GM19467 (cell line): ENCODE results near the gene PGS1.

Experiments
- ATAC-seq: cut with Tn5 transposase; IDR thresholded peaks from one replicate; pipeline ENCODE4 v1.9.1; 2021; ENCODE audit warnings: mild to moderate bottlenecking, moderate library complexity; ENCODE audit not compliant: unreplicated experiment

Gene PGS1

GRCh38 chr17:78422872-78423588, 44.6 kb downstream of the PGS1 start:
- no peak for ATAC-seq

DNA sequence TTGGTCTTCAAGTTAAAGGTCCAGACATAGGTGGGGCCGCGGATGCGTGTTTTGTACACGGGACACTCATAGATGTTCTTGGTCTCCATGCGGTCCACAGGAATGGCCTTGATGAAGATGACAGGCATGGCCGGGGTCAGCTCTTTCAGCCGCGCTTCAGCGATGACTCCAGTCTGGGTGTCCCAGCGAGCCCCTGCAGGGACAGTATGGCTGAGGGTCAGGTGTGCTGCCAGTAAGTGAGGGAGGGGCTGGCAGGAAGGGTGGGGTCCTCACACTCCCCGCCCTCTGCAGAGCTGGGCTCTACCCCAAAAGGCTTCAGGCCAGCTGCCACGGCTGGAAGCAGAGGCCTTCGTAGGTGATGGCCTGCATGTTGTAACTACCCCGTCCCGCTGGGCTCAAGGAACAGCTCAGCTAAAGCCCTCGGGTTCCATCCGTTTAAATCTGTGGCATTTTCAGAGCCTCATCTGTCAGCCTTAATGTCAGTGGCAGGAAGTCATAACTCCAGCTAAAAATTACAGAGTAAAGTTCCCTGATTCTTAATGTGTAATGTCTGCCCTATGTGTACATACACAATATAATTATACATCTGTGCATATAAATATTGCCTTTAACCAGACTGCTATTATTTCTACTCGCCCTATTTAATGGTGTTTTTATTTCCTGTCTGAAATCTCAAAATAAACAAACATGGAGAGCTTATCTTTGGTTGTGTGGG, 45.7 kb downstream of the PGS1 start:
- no peak for ATAC-seq

GRCh38 chr17:78425429-78425828, 47.0 kb downstream of the PGS1 start:
- no peak for ATAC-seq

- ATAC-seq = no peak
These were observed 47.9 kb downstream of the PGS1 start for GRCh38 chr17:78426293-78426879.

- ATAC-seq = no peak
These were observed 48.7 kb downstream of the PGS1 start for GRCh38 chr17:78427140-78427539.

GRCh38 chr17:78428025-78428575, 49.7 kb downstream of the PGS1 start:
- ATAC-seq = no peak

GRCh38 chr17:78428836-78429617, 50.6 kb downstream of the PGS1 start:
- no peak for ATAC-seq

DNA sequence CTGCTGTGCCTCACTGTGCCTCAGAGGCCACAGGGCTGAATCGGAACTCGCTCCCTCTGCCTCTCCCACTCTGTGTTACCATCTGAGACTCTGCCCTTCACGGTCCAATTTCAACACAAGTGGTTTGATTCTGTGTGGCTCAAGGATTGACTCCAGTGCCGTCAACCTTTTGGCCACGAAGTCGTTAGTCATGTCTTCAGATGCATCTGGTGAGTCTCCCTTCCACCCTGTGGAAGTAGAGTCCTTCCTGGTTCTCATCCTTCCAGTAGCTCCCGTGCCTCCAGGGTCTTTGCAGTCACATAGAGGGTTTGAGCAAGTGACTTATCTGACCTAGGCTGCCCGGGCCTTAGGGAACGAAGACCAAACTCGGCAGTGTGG, 51.2 kb downstream of the PGS1 start:
- ATAC-seq = no peak

DNA sequence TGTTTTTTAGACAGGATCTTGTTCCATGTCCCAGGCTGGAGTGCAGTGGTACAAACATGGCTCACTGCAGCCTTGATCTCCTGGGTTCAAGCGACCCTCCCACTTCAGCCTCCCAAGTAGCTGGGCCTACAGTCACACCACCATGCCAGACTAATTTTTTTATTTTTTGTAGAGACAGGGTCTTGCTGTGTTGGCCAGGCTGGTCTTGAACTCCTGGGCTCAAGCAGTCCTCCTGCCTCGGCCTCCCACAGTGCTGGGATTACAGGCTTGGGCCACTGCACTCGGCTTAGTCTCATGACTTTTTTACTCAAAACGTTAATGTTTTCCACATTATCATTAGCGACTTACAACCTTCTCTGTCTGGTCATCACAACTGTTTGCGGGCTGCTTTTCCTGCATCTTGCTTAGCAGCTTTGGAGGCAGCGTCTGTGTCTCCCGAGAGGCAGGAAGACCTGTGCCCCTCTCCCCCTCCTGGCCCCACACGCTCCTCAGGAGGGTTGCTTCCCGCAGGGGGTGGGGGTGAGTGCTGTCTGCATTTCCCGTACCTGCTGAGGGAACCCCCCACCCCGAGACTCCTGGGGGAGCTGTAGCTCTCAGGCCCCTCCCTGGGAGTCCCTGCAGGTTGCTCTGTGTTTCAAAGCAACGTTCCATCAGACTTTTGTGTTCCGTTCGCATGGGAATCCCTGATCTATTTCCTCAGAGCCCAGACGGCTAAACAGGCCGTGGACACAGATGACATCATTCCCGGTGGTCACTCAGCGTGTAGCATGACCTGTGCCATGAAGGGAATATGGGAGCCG, 52.6 kb downstream of the PGS1 start:
- ATAC-seq = no peak

DNA sequence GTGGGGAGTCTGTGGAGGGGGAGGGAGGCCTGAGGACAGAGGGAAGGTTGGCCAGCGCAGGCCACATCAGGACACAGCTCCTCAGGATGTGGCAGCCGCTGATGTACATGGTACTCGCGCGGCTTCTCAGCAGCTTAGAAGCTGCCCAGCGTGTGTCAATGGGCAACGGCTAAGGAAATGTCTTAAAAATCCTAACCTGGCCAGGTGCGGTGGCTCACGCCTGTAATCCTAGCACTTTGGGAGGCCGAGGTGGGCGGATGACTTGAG, 53.2 kb downstream of the PGS1 start:
- no peak for ATAC-seq

GRCh38 chr17:78432226-78433012, 54.0 kb downstream of the PGS1 start:
- ATAC-seq = no peak

GRCh38 chr17:78433013-78433727, 54.7 kb downstream of the PGS1 start:
- ATAC-seq = no peak

DNA sequence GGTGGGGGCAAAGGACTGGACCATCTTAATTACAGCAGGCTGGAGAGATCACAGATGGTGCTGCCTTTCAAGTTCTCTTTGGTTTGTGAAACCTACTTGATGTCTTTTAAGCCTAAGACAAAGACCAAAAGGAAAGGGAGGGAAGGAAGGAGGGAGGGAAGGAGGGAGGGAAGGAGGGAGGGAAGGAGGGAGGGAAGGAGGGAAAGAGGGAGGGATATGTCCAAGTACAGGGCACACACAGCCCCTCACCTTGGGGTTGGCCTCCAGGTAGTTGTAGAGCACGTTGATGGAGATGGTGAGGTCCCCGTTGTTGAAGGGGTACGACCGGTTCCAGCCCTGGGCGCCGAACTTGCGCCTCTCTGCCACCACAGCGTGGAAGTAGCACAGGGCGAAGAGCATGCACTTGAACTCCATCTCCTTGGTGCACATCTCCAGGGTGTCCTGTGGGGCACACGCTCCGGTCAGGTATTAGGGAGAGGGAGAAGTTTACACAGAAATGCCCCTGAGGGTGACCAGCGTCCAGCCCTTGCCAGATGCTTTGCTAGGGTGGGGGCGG, 55.4 kb downstream of the PGS1 start:
- ATAC-seq = no peak

DNA sequence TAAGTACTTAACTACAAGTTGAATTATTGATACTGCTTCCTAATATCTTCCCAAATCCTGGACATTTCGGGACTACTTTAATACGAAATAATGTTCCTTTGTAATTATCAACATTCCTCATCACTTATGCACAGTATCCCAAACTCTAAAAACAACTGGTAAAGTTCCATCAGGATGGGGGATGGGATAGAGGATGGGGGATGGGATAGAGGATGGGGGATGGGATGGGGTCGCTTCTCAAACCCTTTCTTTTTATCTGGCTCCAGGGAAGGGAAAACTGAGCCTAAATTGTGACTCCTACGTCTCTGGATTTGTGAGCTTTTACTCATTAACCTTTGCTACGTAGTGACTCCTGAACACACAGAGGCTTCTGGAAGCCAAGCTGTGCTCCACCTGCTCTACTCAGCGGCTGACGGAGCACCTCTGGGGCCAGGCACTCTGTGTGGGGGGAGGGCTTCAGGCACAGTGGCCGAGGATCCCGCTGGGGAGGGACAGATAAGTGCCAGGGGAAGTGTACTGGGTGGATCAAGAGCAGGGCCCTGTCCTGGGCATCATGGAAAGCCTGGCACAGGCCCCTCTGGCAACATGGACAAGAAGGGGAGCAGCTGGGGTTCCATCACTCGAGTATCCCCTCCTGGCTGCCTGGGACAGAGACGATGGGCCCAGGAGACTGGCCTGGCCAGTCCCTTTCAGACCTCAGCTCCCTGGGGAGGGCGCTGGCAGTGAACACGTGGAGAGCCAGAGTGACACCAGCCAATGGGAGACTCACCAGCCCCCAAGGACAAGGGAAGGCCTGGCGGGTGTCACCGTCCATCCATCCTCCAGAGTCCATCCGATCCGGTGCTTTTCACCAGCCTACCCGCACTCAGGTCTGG, 56.2 kb downstream of the PGS1 start:
- no peak for ATAC-seq

DNA sequence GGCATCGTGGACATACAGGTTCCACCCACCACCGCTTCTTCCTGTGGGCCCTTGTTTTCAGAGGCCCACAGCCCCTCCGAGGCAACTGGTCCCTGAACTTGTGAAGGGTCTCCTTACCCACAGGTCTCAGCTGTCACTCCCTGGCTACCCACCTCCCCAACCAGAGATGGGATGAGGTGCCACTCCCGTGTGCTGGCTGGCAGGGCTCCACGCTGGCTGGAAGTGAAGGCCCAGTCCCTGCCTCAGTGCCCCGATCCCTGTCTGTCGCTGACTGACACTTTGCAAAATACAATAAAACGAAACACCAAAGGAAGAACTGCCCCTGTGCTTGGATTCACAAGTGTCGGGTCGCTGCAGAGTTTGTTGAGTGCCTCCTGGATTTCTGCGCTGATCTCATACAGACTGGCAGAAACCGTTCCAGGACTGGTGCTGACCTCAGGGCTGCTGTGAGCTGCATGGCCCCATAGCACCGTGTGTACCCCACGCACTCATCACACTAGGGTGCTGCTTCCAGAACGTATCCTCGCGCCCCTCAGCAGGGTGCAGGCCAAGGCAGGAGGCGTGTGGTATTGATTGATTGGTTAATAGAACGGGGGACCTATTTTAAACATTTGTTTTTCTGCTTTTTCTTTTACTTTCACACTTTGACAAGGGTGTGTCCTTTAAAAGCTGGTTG, 57.0 kb downstream of the PGS1 start:
- ATAC-seq = no peak

DNA sequence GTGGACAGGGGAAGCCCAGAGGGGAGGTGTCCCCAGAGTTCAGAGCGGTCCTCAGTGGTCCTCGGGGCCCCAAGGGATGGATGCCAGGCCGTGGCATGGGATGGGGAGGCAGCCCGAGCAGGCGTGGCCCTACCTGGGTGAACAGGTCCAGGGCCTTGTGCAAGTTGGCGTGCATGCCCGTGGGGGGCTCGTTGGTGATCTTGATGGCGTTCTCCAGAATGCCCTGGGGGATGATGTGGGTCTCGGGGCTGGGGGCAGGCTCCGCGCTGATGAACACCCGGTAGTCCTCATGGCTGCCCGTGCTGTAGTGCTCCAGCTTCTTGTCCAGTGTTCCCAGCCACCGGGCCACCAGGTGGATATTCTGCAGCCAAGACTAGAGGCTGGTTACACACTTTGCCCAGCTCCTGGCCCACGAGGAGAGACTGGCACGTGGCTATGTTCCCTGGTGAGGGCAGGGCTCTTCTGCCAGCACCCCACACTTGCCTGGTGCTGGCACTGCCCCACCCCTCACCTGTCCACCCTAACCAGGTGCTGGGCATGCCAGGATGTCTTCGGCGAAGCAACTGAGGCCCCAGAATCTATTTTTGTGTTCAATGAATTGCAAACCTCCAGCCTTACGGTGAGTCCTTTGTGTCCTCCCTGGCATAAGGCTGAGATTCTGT, 59.2 kb downstream of the PGS1 start:
- ATAC-seq = no peak

DNA sequence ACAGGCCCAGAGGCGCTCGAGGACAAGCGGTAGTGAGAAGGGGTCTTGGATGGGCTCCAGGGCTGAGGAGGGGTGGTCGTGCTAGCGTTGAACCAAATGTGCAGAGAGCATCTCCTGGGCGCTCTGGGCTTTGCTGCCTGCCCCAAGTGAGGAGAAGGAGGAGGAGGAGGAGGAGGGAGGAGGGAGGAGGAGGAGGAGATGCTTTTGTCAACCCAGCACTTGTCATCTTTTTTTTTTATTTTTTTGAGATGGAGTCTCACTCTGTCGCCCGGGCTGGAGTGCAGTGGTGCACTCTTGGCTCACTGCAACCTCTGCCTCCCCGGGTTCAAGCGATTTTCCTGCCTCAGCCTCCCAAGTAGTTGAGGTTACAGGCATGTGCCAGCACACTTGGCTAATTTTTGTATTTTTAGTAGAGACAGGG, 59.8 kb downstream of the PGS1 start:
- ATAC-seq = no peak
